Skeletal muscle tissue (tissue), 5 donors: ENCODE results near the gene ICAM5. TPM values are rescaled to one million over a fixed set of nuclear protein-coding genes. Genes with fewer than 3 reads are reported as not detected.

ENCODE experiments used
- H3K27ac ChIP-seq: one replicate; pipeline ENCODE4 v1.7.0; 2013; ENCODE audit warnings: mild to moderate bottlenecking, low read depth, low read length, inconsistent platforms
- H3K27me3 ChIP-seq, 3 donors: one replicate each; pipeline ENCODE4 v1.7.0; 2013; ENCODE audit warnings: low read length in 3 of 3; ENCODE audit not compliant: control insufficient read depth in 3 of 3, insufficient read depth in 3 of 3
- H3K36me3 ChIP-seq, 3 donors: one replicate each; pipeline ENCODE4 v1.7.0; 2013; ENCODE audit warnings: low read length in 3 of 3; ENCODE audit not compliant: control insufficient read depth in 3 of 3, insufficient read depth in 3 of 3
- H3K4me1 ChIP-seq, 3 donors: one replicate each; pipeline ENCODE4 v1.7.0; 2013; ENCODE audit warnings: low read length in 3 of 3, mild to moderate bottlenecking in 3 of 3; ENCODE audit not compliant: control insufficient read depth in 3 of 3, insufficient read depth in 3 of 3
- H3K4me3 ChIP-seq, 3 donors: one replicate each; pipeline ENCODE4 v1.7.0; 2013; ENCODE audit warnings: low read length in 3 of 3
- H3K9ac ChIP-seq, 3 donors: one replicate each; pipeline ENCODE4 v1.7.0; 2013; ENCODE audit warnings: low read length in 3 of 3, mild to moderate bottlenecking in 3 of 3, moderate library complexity in 2 of 3, low read depth in 1 of 3
- H3K9me3 ChIP-seq, 3 donors: one replicate each; pipeline ENCODE4 v1.7.0; 2013; ENCODE audit warnings: low read length in 3 of 3; ENCODE audit not compliant: control insufficient read depth in 3 of 3
- small RNA-seq: library from RNA; depleted of rRNA; stranded (forward); fragments of <200 nt; gene quantifications from one replicate; pipeline ENCODE3, GENCODE V24; 2014
- total RNA-seq: library from RNA; depleted of rRNA; stranded (reverse); fragments of >200 nt; gene quantifications from one replicate; pipeline ENCODE4 v1.2.3, GENCODE V29; 2014
- donor health status: Osteomylitis.

ICAM5 gene
- total RNA-seq, 1 donor from 2014 or later = not detected

- Histone ChIP-seq H3K27me3 (no peaks in the 10 kb centered on the region), H3K4me3 (no peak overlapping the region), H3K9ac (no peak overlapping the region), H3K27ac (no peak overlapping the region), H3K36me3 (no peaks in the 10 kb centered on the region), H3K9me3 (no peaks in the 10 kb centered on the region), H3K4me1 (peaks cover 0 to 2% (median 0%) of the 10 kb centered on the region in 3 donors)
Measured at GRCh38 chr19:10339977-10340376, 50.2 kb downstream of the ICAM5 start.

DNA sequence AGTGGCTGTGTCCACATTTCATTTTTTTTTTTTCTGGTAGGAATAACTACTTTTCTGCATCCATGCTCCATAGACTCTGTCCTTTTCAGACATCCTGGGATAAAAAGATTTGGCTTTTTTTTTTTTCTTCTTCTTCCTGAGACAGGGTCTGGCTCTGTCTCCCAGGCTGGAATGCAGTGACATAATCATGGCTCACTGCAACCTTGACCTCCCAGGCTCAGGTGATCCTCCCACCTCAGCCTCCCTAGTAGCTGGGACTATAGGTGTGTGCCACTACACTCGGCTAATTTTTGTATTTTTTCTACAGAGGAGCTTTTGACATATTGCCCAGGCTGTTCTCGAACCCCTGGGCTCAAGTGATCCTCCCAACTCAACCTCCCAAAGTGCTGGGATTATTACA lies 53.7 kb downstream of the ICAM5 start:
- Histone ChIP-seq H3K9ac (no peak overlapping the region), H3K36me3 (no peaks in the 10 kb centered on the region), H3K9me3 (no peaks in the 10 kb centered on the region)

DNA sequence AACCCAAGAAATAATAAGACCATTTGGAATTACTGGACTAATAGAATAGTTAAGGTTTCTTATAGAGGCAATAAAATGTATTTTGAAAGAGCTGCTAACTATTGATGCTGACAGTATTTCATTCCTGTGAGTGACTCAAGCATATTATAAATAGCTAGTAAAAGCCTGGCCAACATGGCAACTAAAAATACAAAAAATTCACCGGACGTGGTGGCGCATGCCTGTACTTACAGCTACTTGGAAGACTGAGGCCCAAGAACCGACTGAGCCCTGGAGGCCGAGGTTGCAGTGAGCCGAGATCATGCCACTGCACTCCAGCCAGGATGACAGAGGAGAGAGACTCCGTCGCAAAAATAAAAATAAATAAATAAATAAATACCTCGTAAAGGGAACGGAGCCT lies 55.0 kb downstream of the ICAM5 start:
- no peaks in the 10 kb centered on the region for H3K4me1 ChIP-seq
- no peak overlapping the region for H3K4me3 ChIP-seq
- H3K9me3 ChIP-seq = no peaks in the 10 kb centered on the region
- peaks cover 0 to 2% (median 0%) of the 10 kb centered on the region in 3 donors for H3K36me3 ChIP-seq
- H3K27me3 ChIP-seq = no peaks in the 10 kb centered on the region
- no peak overlapping the region for H3K27ac ChIP-seq
- no peak overlapping the region for H3K9ac ChIP-seq

More for the DNA sequence above, 53.7 kb downstream of the ICAM5 start:
- H3K27me3 ChIP-seq = no peaks in the 10 kb centered on the region
- no peak overlapping the region for H3K4me3 ChIP-seq
- no peak overlapping the region for H3K27ac ChIP-seq
- no peaks in the 10 kb centered on the region for H3K4me1 ChIP-seq

Small RNA genes within 50 kb of the gene (small RNA-seq; reads per million reads assigned to genes)
- gene AC011511.1 (not detected), gene AC011511.4 (not detected)

Other genes starting within 250 kb of the ICAM5 start
- gene SHFL, start 203.6 kb upstream of the ICAM5 start, total RNA-seq = 5.2 TPM
- gene ANGPTL6, start 187.3 kb upstream of the ICAM5 start, total RNA-seq = 6.3 TPM
- gene PPAN, start 183.6 kb upstream of the ICAM5 start, total RNA-seq = 14.6 TPM
- 1.6 TPM for gene P2RY11, start 178.3 kb upstream of the ICAM5 start, total RNA-seq
- 421 TPM for gene EIF3G, start 170.1 kb upstream of the ICAM5 start, total RNA-seq
- gene DNMT1, start 95.0 kb upstream of the ICAM5 start, total RNA-seq = 25.6 TPM
- gene S1PR2, start 58.6 kb upstream of the ICAM5 start, total RNA-seq = 9.9 TPM
- gene MRPL4, start 37.7 kb upstream of the ICAM5 start, total RNA-seq = 7.8 TPM
- gene ICAM1, start 18.8 kb upstream of the ICAM5 start, total RNA-seq = 6.8 TPM
- 2.6 TPM for gene ICAM4, start 3.0 kb upstream of the ICAM5 start, total RNA-seq
- gene ZGLP1, start 19.9 kb downstream of the ICAM5 start, total RNA-seq = 1.0 TPM
- gene FDX2, start 26.1 kb downstream of the ICAM5 start, total RNA-seq = 5.7 TPM
- gene RAVER1, start 43.6 kb downstream of the ICAM5 start, total RNA-seq = 3.7 TPM
- 8.4 TPM for gene ICAM3, start 49.7 kb downstream of the ICAM5 start, total RNA-seq
- 38.1 TPM for gene TYK2, start 90.6 kb downstream of the ICAM5 start, total RNA-seq
- 73.1 TPM for gene CDC37, start 113.6 kb downstream of the ICAM5 start, total RNA-seq
- gene PDE4A, start 130.6 kb downstream of the ICAM5 start, total RNA-seq = 1.0 TPM
- 60.0 TPM for gene KEAP1, start 213.4 kb downstream of the ICAM5 start, total RNA-seq
- gene S1PR5, start 227.5 kb downstream of the ICAM5 start, total RNA-seq = 1.6 TPM